Ammon's horn (tissue), 1 donor: ENCODE results near the gene PROK2.

ENCODE experiments used
- DNase-seq: peaks from one replicate; pipeline ENCODE4 v3.0.0-alpha.2; 2016; ENCODE audit warnings: low spot score

Gene PROK2, protein sequence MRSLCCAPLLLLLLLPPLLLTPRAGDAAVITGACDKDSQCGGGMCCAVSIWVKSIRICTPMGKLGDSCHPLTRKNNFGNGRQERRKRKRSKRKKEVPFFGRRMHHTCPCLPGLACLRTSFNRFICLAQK

DNA sequence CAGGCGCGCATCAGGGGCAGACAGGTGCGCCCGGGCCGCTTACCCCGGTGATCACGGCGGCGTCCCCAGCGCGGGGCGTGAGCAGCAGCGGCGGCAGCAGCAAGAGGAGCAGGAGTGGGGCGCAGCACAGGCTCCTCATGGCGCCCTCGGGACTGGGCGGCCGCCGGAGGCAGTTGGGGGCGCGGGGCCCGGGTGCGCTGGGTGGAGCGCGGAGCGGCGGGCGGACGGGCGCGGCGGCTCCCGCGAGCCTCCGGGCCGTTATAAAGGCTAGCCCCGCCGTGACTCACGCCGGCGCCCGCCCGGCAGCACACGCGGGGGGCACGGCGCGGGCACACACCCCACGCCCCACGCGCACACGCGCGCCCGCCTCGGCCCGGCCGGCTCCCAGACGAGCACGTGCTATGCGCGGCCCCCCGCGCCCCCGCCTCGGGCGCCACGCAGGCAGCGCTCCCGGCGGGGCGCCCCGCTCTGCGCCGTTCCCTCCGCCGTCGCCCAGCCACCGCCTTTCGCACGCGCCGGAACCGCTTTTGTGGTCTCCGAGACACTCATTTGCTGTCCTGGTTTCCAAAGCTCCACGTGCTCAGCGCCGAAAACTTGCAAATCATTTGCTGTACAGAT lies at the start of gene PROK2:
Gene PROK2 (minus strand): TSS at position 235 of the 618 bp plus-strand sequence. CDS start 96 bp downstream, at position 139.
- DNase-seq = no peak

DNA sequence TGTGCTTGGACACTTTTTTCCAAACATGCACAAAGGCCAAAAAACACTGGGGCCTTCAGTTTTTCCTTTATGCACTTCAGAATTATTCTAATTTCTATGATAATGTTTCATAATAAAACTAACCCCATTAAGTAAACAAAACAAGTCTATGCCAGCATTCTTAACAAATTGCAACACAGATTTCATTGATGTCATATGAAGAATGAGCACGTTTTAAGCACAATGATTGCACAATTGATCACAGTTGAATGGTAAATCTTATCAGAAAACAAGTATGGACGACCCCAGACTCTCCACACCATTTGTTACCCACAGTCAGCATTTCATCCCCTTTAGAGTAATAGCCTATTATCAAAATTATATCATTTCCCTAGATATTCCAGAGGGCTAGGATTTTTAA lies 46.7 kb upstream of the PROK2 start:
- DNase-seq = no peak

DNA sequence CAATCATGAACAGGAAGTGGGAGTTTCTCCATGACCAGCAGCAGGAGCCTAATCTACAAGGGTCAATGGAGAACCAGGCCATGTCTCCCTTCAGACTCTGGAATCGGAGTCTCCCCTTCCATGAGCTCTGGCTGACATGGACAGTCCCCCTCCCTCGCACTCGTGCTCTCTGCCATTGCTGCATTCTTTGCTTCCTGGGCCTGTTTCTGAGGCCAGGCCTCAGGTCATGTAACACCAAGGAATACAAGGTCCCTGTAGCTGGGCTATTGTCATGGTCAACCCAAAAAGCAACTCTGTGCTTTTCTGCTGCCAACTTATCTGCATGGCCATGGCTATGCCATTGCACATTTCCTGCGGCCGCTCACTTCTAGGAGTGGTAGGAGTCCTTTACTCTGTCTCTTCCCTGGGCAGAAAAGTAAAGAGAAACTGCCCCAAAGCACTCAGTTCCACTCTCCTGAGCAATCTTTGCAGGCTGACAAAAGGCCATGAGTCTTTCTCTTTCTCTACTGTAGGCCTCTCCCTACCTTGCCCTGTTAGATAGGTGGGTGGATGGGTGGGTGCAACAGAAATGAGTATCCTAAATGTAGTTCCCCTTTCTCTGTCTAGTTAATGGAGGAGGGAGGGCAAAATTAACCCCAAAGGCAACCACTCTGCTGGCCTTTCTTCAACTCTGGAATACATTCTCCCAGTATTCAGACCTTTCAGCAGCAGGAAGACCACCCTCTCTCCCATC lies 40.8 kb upstream of the PROK2 start:
- no peak for DNase-seq

DNA sequence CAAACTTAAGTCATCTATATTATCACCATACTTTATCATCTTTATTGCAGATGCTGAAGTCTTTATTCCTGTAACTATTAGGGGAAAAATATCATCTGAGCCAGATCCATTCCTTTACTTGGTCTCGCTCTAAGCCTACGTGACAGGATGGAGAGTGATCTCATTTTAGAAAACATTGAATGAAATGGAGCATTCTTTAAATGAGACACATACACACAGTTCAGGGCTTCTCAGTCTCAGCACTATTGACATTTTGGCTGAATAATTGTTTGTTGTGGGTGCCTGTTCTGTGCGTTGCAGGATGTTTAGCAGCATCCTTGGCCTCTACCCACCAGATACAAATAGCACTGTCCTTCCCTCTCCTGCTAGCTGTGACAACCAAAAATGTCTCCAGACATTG lies 36.2 kb upstream of the PROK2 start:
- DNase-seq = no peak

DNA sequence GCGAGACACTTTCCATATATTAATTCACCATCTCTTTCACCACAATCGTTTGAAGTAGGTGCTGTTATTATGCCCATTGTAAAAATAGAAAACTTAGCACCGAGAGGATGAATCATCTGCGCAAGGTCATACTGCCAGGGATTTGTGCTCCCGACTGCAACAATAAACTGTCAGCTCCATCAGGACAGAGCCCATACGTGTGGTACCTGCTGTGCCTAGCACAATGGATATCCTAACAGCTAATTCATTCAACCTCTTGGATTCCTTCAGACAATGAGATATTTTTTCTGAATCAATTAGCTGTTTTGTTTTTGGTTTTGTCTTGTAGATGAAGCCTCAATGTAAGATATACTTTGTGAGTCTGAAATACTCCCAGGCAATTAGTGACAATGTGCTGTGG lies 32.3 kb upstream of the PROK2 start:
- no peak for DNase-seq

DNA sequence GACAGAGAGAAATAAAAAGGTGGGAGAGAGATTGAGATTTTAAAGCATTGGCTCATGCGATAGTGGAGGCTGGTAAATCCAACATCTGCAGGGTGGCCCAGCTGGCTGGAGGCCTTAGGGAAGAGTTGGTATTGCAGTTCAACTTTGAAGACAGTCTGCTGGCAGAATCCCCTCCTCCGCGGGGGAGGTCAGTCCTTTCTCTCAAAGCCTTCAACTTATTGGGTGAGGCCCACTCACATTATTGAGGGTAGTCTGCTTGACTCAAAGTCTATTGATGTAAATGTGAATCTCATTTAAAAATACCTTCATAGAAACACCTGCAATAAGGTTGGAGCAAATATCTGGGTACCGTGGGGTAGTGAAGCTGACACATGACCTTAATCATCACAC lies 31.8 kb upstream of the PROK2 start:
- no peak for DNase-seq

DNA sequence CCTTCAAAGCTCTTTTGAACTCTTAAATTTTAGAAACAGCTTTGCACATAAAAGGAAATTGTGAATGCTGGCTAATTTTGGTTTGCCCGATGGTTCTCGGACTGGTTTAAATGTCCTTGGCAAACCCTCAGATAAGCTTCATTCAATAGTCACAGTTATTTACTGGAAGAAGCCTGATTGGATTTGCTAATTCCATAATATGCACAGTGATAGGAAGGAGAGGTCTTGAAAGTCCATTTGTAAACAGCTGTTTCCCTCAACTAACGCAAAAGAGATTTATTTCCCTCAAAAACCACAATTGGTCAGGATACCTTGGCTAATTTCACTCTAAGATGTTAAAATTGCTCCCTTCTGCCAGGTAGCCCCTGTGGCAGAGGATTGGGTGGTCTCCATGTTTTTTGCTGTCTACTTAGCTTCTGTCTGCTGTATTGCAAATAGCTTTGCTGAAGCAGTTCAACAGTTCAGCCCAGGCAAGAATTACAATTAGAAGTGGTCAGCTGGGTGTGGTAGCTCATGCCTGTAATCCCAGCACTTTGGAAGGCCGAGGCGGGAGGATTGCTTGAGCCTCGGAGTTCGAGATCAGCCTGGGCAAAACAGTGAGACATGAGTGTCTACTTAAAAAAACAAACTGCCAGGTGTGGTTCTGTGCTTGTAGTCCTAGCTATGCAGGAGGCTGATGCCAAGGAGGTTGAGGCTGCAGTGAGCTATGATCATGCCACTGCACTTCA lies 30.6 kb upstream of the PROK2 start:
- no peak for DNase-seq

DNA sequence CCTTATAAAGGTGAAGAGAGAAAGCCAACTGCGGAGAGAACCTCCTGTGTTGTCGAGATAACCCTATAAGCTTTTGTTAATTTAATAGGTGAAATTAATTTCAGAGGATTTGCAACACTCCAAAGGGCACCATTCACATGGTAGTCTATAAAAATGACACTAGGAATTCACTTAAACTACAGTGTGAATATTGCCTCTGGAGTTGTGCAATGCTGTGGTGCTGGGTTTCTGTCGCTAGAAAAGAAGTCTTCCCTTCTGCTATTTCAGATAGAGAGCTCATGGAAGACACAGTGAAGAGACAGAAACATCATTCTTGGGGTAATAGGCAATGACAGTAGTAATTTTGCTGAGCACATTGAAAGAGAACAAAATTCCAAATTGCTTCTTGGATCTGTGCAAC lies 28.8 kb upstream of the PROK2 start:
- no peak for DNase-seq

DNA sequence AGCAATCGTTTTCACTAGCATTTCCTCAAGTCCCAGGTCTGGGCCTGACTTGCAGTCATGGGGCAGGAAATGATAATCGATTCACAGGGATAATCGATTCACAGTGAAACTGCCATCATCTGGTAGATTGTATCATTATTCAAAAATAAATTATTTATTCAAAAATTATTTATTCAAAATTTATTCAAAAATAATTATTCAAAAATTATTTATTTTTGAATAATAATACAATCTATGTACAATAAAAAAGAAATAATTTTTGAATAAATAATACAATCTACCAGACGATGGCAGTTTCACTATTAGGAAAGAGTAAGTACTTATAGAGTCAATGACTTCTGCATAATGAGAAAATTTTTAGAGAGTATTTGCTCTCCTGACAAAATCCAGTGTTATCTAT lies 28.1 kb upstream of the PROK2 start:
- DNase-seq = no peak

DNA sequence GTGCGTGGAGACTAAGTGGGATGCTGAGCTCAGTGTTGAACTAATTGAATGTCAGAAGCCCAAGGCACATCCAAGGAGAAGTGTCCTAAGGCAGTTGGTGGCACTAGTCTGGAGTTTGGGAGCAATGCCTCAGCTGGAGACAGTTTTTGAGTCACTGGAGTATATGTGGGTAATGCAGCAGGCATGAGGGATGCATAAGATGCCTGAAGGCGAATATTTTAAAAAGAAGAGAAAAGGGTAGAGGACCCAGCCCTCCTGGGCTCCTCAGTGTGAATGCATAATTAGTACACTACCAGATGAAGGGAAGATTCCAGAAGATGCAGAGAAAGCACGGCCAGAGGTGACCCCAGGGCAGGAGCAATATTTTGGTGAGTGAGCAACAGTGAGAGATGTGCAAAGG lies 25.1 kb upstream of the PROK2 start:
- DNase-seq = no peak

DNA sequence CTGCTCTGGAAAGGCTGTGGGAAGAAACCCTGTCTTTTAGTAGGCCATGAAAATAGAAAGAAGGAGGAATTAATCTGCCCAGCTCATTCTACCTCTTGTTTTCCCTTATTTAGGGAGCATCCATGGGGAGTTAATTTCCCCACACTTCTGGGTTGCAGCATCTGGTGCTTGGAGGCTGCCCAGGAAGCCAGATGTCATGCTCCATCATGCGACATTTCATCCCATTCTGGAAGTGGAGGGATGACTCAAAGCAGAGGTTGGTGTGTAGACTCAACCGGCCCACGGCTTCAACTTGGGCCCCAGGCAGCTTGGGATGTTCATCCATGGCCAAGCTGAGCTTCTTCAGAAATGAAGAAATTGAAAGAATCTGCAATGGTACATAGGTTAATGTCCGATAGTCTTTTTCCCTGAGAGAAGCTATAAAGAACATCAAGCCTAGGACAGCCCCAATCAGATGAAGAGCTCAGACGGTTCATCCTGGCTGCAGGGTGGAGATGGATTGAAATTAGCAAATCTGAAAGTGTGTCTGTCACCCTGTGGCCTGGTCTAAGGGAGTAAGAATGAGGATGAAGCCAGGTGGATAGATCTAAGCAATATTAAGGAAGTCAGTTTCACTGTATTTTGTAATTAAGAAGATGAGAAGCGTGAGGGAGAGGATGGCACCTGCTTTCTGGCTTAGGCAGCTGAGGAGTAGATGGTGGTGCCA lies 24.5 kb upstream of the PROK2 start:
- no peak for DNase-seq

DNA sequence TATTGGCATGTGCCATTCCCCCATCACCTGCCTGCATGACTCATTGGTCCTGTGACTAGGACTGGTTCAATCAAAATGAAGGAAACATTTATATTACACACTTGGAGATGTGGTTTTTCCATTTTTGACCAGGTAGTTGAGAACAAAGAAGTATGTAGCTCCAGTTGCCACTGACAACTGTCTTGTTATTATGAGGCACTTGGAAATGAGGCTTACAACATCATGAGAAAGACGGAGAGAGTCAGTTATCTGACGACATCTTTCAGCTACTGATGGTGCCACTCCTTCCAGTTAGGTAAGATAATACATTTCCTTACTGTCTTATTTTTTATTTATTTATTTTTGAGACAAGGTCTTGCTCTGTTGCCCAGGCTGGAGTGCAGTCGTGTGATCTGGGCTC lies 21.8 kb upstream of the PROK2 start:
- no peak for DNase-seq

DNA sequence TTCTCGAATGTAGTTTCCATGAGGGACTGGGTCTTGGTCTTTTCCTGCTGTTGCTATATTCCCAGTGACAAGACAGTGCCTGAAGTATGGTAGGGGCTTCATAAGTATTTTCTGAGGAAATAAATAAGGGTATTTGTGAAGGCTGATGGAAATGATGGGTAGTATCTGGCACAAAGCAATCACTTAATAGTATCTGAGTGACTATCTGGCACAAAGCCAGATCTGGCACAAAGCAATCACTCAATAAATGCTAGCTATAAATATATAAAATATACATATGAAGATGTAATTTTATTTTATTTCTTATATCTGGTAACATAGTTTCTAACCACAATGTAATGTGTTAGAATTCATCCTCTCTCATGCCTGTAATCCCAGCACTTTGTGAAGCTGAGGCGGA lies 20.7 kb upstream of the PROK2 start:
- DNase-seq = no peak

DNA sequence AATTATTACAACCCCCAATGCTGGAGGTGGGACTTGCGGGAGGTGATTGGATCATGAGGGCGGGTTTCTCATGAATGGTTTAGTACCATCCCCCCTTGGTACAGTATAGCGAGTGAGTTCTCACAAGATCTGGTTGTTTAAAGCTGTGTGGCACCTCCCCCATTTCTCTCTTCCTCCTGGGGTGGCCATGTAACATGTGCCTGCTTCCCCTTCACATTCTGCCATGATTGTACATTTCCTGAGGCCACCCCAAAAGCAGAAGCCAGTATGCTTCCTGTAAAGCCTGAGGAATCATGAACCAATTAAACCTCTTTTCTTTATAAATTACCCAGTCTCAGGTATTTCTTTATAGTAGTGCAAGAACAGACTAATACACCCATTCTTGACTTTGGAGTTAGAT lies 20.3 kb upstream of the PROK2 start:
- no peak for DNase-seq

DNA sequence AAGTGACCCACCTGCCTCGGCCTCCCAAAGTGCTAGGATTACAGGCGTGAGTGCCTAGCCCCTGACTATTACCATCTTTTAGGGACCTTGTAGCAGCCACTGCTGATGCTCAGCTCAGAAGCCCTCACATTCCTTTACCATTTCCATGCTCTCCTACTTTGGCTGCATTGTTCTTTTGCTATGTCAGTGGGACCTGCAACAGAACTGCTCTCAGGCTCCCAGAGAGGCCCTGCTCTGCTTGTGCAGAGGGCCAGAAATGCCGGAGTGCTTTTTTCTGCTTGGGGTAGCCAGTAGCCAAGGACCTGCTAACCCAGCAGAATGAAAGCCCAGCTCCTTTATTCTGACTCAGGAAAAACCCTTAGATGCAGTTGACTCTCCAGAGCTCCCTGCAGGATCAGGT lies 18.3 kb upstream of the PROK2 start:
- DNase-seq = no peak

DNA sequence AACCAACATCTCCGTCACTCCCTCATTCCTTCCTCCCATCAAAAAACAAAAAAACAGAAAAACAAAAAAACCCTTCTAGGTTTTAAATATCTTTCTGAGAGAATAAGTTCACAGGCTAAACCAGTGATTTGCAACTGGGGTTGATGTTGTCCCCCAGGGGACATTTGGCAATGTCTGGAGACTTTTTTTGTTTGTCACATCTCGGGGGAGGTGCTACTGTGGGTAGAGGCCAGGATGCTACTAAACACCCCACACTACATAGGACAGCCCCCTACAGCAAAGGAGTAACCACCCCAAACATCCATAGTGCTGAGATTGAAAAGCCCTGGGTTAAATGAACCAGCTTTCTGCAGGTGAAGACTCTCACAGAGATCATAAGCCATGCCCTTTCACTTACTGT lies 17.0 kb upstream of the PROK2 start:
- no peak for DNase-seq

DNA sequence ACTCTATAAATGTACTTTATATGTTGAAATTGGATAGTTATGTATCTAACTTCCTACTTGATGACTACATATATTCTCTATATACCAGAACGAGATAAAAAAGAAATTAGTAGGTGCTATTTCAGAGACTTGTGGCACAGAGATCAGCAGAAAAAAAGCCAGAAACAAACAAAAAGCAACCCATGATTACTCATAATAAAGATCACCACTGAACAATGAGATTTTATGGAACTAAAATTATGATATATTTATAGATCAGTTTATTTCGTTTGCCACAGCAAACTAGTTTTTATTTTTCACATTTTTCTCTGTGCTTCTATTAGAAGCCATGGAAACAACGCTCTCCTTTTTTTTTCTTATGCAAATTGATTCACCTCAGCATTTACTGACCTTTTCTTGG lies 15.1 kb upstream of the PROK2 start:
- no peak for DNase-seq

DNA sequence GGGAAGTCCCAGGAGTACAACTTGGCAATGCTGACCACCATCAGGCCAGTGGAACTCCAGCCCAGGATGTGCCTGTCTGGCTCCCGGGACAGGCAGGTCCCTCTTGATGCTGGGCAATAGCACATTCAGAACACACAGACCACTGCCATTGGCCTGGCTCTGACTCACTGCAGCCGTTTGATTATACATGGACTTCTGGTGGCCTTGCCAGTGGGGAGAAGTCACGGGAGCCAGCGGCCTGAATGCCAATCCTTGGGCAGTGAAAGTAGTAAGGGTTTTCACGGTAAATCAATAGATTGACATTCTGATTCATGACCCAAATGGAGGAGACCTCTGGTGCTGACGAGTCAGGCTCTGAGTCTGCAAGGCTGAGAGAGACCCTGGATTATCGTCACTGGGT lies 12.5 kb upstream of the PROK2 start:
- DNase-seq = no peak

DNA sequence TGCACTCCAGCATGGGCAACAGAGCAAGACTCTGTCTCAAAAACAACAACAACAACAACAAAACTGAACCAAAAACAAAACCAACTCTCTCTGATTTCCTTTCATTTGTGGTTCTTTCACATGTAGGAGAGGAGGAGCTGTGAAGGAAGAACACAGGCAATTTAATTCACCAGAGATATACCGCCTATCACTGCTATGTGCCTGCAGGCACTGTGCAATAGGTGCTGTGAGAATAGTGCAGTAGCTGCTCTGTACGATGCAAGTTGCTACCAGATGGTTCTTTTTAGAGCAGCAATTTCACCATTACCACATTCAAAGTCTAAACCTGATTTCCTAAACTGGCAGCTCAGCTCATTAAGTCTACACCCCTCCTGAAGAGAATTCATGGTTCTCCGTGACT lies 11.3 kb upstream of the PROK2 start:
- DNase-seq = no peak

DNA sequence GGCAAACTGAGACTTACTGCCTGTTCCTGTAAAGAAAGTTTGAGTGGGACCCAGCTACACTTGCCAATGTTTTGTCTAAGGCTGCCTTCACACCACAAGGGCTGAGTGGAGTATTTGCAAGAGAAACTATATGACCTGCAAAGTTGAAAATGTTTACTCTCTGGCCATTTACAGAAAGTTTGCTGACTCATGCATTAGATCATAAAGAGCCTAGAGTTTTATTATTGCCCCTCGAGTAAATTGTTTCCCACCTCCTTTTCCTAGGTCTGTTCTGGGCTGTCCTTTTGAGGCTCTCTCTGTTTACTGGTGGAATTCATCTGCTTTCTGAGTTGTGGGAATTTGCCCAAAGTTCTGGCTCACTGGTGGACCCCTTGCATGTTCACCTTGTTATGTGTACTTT lies 6.7 kb upstream of the PROK2 start:
- no peak for DNase-seq

DNA sequence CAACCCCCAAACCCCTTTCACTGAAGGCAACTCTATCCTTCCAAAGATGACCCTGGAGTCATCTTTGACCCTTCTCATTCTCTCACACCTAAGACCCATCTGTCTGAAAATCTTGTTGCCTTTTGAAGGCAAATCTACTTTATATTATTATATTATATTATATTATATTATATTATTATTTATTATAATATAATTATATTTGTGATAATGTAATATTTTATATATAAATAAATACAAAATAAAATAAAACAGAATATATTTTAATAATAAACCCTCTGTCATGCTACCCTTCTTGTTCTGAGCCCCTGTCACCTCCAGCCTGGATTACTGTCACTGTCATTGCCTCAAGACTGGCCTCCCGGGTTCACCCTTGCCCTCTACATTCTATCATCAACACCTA lies 5.0 kb upstream of the PROK2 start:
- no peak for DNase-seq

DNA sequence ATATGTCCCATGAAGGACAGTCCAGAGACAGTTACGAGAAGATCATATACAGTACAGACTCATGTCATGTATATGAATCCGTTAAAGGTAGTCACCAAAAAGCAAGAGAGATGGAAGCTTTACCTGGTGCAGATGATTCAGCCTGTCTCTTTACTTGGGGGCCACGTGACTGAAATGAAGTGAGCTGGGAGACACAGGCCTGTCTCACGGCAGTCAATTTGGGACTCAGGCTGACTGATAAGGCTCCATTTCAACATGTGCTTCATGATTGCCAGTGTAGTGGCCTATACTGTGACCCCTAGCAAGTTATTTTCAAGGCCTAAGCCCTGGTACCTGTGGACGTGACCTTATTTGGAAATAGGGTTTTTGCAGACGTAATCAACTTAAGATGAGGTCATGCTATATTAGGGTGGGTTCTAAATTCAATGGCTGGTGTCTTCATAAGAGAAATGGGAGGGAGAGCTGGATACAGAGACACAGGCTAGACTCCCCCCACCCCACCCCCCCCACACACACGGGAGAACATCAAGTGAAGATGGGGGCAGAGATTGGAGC lies 3.0 kb upstream of the PROK2 start:
- DNase-seq = no peak
